K562 (cell line): Measurements from ENCODE around the gene TMEM234. TPM values are rescaled to one million over a fixed set of nuclear protein-coding genes. Genes with fewer than 3 reads are reported as not detected.

Source experiments
- ATF1 ChIP-seq, 2 experiments: fragments of 450-650 bp in 1 of 2; IDR thresholded peaks; 2 replicates each; pipeline ENCODE4 v1.6.1; 2016; ENCODE audit warnings: missing compliant biosample characterization in 1 of 2, missing genetic modification characterization in 1 of 2
- KDM5B ChIP-seq: fragments of 200-600 bp; sonication (generic); IDR thresholded peaks from 2 replicates; pipeline ENCODE4 v1.6.1; 2012; ENCODE audit warnings: low read depth, mild to moderate bottlenecking, moderate library complexity, low read length, control low read depth, inconsistent platforms; ENCODE audit not compliant: insufficient replicate concordance
- POLR2B ChIP-seq: fragments of 450-650 bp; IDR thresholded peaks from 2 replicates; pipeline ENCODE4 v1.6.1; 2018; ENCODE audit warnings: low read depth; ENCODE audit not compliant: partially characterized antibody
- RBM22 ChIP-seq: fragments of 200-400 bp; formaldehyde crosslinking; IDR thresholded peaks from 2 replicates; pipeline ENCODE4 v1.6.1; 2018; ENCODE audit warnings: low read length, low read depth; ENCODE audit not compliant: poor library complexity, severe bottlenecking
- SIN3B ChIP-seq: fragments of 450-650 bp; IDR thresholded peaks from 2 replicates; pipeline ENCODE4 v1.6.1; 2017; ENCODE audit warnings: low read depth, mild to moderate bottlenecking, moderate library complexity
- SRSF1 ChIP-seq: fragments of 200-400 bp; formaldehyde crosslinking; IDR thresholded peaks from 2 replicates; pipeline ENCODE4 v1.6.1; 2017; ENCODE audit warnings: mild to moderate bottlenecking, low read depth, low read length, moderate library complexity
- XRCC5 ChIP-seq: fragments of 200-400 bp; formaldehyde crosslinking; IDR thresholded peaks from 2 replicates; pipeline ENCODE4 v1.6.1; 2017; ENCODE audit warnings: low read depth, mild to moderate bottlenecking, low read length
- YY1 ChIP-seq, 3 experiments: IDR thresholded peaks; 2 replicates each; pipeline ENCODE4 v1.6.1; 2011; ENCODE audit warnings: low read length in 2 of 3, mild to moderate bottlenecking in 2 of 3, moderate library complexity in 2 of 3, borderline replicate concordance in 1 of 3, control low read depth in 1 of 3, low read depth in 1 of 3; ENCODE audit not compliant: insufficient read depth in 3 of 3, insufficient replicate concordance in 2 of 3, control insufficient read depth in 1 of 3, insufficient read length in 1 of 3; ENCODE audit errors: extremely low read depth in 1 of 3
- ZFX ChIP-seq: sonication (generic); formaldehyde crosslinking; IDR thresholded peaks from 2 replicates; pipeline ENCODE4 v1.8.0; 2022; ENCODE audit warnings: mild to moderate bottlenecking, missing genetic modification reagents, moderate library complexity
- ZNF175 ChIP-seq: fragments of 200-800 bp; sonication (Bioruptor generic); IDR thresholded peaks from 2 replicates; pipeline ENCODE4 v1.6.1; 2016; ENCODE audit warnings: low read depth, mild to moderate bottlenecking, missing genetic modification characterization, missing compliant biosample characterization
- polyA plus RNA-seq, 8 experiments: library from polyadenylated mRNA; depleted of rRNA in 4 of 8; stranded (reverse) in 5 of 8; unstranded in 3 of 8; fragments of >200 nt; fragmentation: Nextera tagmentation in 2 of 8; fragmentation: Illumina TruSeq in 1 of 8; extraction: Ambion mirVana in 2 of 8; extraction: Trizol in 1 of 8; gene quantifications; 2 replicates each; pipeline versions ENCODE4 v1.2.1 to v1.2.3, GENCODE V29; 2011 to 2014; ENCODE audit warnings: inconsistent platforms in 1 of 8, missing spikeins in 1 of 8
- total RNA-seq, 7 experiments: library from RNA; depleted of rRNA in 6 of 7; stranded (reverse); fragments of >200 nt in 6 of 7; fragmentation: Illumina TruSeq in 2 of 7; extraction: Trizol in 2 of 7; gene quantifications; 2 replicates each; pipeline versions ENCODE4 v1.2.1 to v1.2.3, GENCODE V29; 2011 to 2021; ENCODE audit warnings: low replicate concordance in 1 of 7
- TF ChIP-seq, protein P1 (sequence below): sonication (generic); formaldehyde crosslinking; IDR thresholded peaks from 2 replicates; pipeline ENCODE4 v1.8.1; 2023; ENCODE audit warnings: mild to moderate bottlenecking, missing genetic modification reagents
- TF ChIP-seq, protein P2 (sequence below): fragments of 250-450 bp; sonication (Bioruptor Pico); IDR thresholded peaks from 2 replicates; pipeline ENCODE4 v1.4.0; 2020
- TF ChIP-seq, protein P3 (sequence below): fragments of 250-450 bp; sonication (Bioruptor Pico); IDR thresholded peaks from 2 replicates; pipeline ENCODE4 v1.6.1; 2021; ENCODE audit warnings: mild to moderate bottlenecking
- TF ChIP-seq, protein P4 (sequence below): sonication (generic); formaldehyde crosslinking; IDR thresholded peaks from 2 replicates; pipeline ENCODE4 v1.8.1; 2023; ENCODE audit warnings: missing genetic modification reagents, mild to moderate bottlenecking, borderline replicate concordance
- TF ChIP-seq, protein P5 (sequence below): fragments of 450-650 bp; IDR thresholded peaks from 2 replicates; pipeline ENCODE4 v1.6.1; 2014; ENCODE audit warnings: low read depth, mild to moderate bottlenecking, moderate library complexity, borderline replicate concordance

The TMEM234 gene
- total and polyA plus RNA-seq, 9 of the 15 experiments (the other 6 are each of a cell fraction or from before 2014, with no cell fraction given) = 5.0 to 12.9 (median 7.6) TPM

DNA sequence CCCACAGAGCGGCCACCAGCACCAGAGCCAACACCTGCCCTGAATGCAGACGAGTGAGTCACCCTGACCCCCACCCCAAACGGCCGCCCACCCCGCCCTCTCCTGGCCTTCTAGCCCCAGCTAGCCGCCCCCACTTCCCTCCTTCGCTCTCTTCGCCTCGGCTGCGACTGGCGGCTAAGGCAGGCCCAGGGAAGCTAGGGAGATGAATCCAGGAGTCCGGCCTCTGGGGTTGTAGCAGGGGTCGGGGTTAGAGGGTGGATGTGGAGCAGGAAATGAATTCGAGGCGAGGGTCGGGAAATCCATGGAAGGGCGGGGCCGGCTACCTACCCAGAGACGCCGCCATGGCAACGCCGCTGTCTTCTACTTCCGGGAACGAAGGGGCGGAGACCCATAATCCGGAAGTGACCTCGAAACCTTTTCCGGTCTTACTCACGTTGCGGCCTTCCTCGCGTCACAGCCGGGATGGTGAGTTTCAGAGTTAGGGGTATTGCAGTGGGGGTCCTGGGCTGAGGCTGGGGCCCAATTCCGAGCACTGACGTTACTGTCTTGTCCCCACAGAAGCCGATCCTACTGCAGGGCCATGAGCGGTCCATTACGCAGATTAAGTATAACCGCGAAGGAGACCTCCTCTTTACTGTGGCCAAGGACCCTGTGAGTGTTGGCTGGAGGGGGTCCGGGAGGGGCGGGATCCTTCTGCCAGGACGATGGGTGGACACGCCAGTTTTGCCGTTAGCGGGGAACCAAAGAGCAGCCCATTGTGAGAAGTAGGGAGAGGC is at the start of gene TMEM234, which contains the start of gene EIF3I (continued):
- TF ChIP-seq, protein P1, sequence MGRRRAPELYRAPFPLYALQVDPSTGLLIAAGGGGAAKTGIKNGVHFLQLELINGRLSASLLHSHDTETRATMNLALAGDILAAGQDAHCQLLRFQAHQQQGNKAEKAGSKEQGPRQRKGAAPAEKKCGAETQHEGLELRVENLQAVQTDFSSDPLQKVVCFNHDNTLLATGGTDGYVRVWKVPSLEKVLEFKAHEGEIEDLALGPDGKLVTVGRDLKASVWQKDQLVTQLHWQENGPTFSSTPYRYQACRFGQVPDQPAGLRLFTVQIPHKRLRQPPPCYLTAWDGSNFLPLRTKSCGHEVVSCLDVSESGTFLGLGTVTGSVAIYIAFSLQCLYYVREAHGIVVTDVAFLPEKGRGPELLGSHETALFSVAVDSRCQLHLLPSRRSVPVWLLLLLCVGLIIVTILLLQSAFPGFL = peak; percentile 50; the same call in 1 of the 2 replicates
- TF ChIP-seq SRSF1 = no peak
- TF ChIP-seq XRCC5 = no peak
- peak; percentile 72 for TF ChIP-seq SIN3B
- TF ChIP-seq ZFX = peak; percentile 98
- TF ChIP-seq, protein P2, sequence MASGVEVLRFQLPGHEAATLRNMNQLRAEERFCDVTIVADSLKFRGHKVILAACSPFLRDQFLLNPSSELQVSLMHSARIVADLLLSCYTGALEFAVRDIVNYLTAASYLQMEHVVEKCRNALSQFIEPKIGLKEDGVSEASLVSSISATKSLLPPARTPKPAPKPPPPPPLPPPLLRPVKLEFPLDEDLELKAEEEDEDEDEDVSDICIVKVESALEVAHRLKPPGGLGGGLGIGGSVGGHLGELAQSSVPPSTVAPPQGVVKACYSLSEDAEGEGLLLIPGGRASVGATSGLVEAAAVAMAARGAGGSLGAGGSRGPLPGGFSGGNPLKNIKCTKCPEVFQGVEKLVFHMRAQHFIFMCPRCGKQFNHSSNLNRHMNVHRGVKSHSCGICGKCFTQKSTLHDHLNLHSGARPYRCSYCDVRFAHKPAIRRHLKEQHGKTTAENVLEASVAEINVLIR (CRISPR knock-in tag) = 0 out of 2 replicates have a peak, but pooled peaks have one; percentile 33
- TF ChIP-seq, protein P3, sequence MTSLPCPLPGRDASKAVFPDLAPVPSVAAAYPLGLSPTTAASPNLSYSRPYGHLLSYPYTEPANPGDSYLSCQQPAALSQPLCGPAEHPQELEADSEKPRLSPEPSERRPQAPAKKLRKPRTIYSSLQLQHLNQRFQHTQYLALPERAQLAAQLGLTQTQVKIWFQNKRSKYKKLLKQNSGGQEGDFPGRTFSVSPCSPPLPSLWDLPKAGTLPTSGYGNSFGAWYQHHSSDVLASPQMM (CRISPR knock-in tag) = no peak
- peak; percentile 85 for TF ChIP-seq RBM22
- peak in 2 of 3 experiments; percentile 11 to 65 for TF ChIP-seq YY1 (IDR thresholded peaks at IDR 0.05; ENCODE audit: borderline replicate concordance in 1 of 3, control insufficient read depth in 1 of 3, extremely low read depth in 1 of 3, insufficient read depth in 3 of 3, insufficient read length in 1 of 3, insufficient replicate concordance in 2 of 3, low read depth in 1 of 3, low read length in 2 of 3)
- no peak for TF ChIP-seq ZNF175
- no peak for TF ChIP-seq ATF1 (CRISPR knock-in tag; IDR thresholded peaks at IDR 0.05)
- TF ChIP-seq ATF1 (tag; IDR thresholded peaks at IDR 0.05) = peak; percentile 94
- peak; percentile 81 for TF ChIP-seq KDM5B
- TF ChIP-seq POLR2B = peak; percentile 91
- TF ChIP-seq, protein P4, sequence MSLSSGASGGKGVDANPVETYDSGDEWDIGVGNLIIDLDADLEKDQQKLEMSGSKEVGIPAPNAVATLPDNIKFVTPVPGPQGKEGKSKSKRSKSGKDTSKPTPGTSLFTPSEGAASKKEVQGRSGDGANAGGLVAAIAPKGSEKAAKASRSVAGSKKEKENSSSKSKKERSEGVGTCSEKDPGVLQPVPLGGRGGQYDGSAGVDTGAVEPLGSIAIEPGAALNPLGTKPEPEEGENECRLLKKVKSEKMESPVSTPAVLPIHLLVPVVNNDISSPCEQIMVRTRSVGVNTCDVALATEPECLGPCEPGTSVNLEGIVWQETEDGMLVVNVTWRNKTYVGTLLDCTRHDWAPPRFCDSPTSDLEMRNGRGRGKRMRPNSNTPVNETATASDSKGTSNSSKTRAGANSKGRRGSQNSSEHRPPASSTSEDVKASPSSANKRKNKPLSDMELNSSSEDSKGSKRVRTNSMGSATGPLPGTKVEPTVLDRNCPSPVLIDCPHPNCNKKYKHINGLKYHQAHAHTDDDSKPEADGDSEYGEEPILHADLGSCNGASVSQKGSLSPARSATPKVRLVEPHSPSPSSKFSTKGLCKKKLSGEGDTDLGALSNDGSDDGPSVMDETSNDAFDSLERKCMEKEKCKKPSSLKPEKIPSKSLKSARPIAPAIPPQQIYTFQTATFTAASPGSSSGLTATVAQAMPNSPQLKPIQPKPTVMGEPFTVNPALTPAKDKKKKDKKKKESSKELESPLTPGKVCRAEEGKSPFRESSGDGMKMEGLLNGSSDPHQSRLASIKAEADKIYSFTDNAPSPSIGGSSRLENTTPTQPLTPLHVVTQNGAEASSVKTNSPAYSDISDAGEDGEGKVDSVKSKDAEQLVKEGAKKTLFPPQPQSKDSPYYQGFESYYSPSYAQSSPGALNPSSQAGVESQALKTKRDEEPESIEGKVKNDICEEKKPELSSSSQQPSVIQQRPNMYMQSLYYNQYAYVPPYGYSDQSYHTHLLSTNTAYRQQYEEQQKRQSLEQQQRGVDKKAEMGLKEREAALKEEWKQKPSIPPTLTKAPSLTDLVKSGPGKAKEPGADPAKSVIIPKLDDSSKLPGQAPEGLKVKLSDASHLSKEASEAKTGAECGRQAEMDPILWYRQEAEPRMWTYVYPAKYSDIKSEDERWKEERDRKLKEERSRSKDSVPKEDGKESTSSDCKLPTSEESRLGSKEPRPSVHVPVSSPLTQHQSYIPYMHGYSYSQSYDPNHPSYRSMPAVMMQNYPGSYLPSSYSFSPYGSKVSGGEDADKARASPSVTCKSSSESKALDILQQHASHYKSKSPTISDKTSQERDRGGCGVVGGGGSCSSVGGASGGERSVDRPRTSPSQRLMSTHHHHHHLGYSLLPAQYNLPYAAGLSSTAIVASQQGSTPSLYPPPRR = peak; percentile 61; the same call in 1 of the 2 replicates
- TF ChIP-seq, protein P5, sequence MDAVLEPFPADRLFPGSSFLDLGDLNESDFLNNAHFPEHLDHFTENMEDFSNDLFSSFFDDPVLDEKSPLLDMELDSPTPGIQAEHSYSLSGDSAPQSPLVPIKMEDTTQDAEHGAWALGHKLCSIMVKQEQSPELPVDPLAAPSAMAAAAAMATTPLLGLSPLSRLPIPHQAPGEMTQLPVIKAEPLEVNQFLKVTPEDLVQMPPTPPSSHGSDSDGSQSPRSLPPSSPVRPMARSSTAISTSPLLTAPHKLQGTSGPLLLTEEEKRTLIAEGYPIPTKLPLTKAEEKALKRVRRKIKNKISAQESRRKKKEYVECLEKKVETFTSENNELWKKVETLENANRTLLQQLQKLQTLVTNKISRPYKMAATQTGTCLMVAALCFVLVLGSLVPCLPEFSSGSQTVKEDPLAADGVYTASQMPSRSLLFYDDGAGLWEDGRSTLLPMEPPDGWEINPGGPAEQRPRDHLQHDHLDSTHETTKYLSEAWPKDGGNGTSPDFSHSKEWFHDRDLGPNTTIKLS = peak; percentile 54; the same call in 1 of the 2 replicates
